HFFc6 (cell line): ENCODE measurements around the gene ZDHHC16. TPM values are rescaled to one million over a fixed set of nuclear protein-coding genes. Genes with fewer than 3 reads are reported as not detected.

Source experiments
- DNase-seq: peaks from one replicate; pipeline ENCODE4 v3.0.0-alpha.2; 2018
- H3K27ac Mint-ChIP-seq: 2 replicates; pipeline ENCODE4 v1.8.0; 2020; ENCODE audit warnings: mild to moderate bottlenecking, mixed read lengths
- H3K27me3 Mint-ChIP-seq: 2 replicates; pipeline ENCODE4 v1.8.0; 2021; ENCODE audit warnings: mild to moderate bottlenecking, moderate library complexity, mixed read lengths; ENCODE audit not compliant: insufficient read depth
- H3K36me3 Mint-ChIP-seq: 2 replicates; pipeline ENCODE4 v1.8.0; 2021; ENCODE audit warnings: low read depth, mixed read lengths
- H3K4me1 Mint-ChIP-seq: 2 replicates; pipeline ENCODE4 v1.8.0; 2020; ENCODE audit warnings: low read depth, mixed read lengths
- H3K4me3 Mint-ChIP-seq: 2 replicates; pipeline ENCODE4 v1.8.0; 2020; ENCODE audit warnings: mild to moderate bottlenecking, moderate library complexity, mixed read lengths
- H3K9me3 Mint-ChIP-seq: 2 replicates; pipeline ENCODE4 v1.8.0; 2020; ENCODE audit warnings: mild to moderate bottlenecking, mixed read lengths
- total RNA-seq, 6 experiments: library from RNA; stranded (reverse); fragmentation: NEBNext Ultra II Directional; extraction: Animal tissue kit (Norgen Biotek cat#: 25700); gene quantifications; 2 replicates in 1 of 6; 3 replicates in 5 of 6; pipeline ENCODE4 v1.2.3, GENCODE V29; 2021
- TF ChIP-seq, protein P1 (sequence below): fragments of 200-600 bp; sonication (generic); IDR thresholded peaks from 2 replicates; pipeline ENCODE4 v1.5.0; 2021; ENCODE audit warnings: antibody characterized with exemption, mild to moderate bottlenecking

The ZDHHC16 gene
- total RNA-seq, 6 experiments from 2014 or later = 60.7 to 64.9 (median 63.1) TPM

DNA sequence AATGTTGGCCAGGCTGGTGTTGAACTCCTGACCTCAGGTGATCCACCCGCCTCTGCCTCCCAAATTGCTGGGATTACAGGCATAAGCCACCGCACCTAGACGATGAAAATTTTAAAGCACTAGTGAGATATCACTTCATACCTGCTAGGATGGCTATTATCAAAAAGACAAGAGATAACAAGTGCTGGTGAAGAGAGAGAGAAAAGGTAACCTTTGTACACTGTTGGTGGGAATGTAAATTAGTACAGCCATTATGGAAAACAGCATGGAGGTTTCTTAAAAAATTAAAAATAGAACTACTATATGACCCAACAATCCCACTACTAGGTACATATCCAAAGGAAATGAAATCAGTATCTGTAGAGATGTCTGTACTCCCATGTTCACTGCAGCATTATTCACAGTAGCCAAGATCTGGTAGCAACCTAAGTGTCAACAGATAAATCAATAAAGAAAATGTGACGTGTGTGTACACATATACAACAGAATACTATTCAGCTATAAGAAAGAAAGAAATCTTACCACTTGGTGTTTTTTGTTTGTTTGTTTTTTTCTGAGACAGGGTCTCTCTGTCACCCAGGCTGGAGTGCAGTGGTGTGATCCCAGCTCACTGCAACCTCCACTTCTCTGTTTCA is 39.8 kb downstream of the ZDHHC16 start:
- DNase-seq = no peak
- Mint-ChIP-seq H3K4me1 (peaks cover 40% of the 10 kb centered on the region), H3K4me3 (no peak overlapping the region), H3K36me3 (peaks cover 12% of the 10 kb centered on the region), H3K9me3 (no peaks in the 10 kb centered on the region), H3K27ac (no peak overlapping the region; the same call in 1 of the 2 replicates), H3K27me3 (no peaks in the 10 kb centered on the region)
- TF ChIP-seq, protein P1, sequence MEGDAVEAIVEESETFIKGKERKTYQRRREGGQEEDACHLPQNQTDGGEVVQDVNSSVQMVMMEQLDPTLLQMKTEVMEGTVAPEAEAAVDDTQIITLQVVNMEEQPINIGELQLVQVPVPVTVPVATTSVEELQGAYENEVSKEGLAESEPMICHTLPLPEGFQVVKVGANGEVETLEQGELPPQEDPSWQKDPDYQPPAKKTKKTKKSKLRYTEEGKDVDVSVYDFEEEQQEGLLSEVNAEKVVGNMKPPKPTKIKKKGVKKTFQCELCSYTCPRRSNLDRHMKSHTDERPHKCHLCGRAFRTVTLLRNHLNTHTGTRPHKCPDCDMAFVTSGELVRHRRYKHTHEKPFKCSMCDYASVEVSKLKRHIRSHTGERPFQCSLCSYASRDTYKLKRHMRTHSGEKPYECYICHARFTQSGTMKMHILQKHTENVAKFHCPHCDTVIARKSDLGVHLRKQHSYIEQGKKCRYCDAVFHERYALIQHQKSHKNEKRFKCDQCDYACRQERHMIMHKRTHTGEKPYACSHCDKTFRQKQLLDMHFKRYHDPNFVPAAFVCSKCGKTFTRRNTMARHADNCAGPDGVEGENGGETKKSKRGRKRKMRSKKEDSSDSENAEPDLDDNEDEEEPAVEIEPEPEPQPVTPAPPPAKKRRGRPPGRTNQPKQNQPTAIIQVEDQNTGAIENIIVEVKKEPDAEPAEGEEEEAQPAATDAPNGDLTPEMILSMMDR = no peak

DNA sequence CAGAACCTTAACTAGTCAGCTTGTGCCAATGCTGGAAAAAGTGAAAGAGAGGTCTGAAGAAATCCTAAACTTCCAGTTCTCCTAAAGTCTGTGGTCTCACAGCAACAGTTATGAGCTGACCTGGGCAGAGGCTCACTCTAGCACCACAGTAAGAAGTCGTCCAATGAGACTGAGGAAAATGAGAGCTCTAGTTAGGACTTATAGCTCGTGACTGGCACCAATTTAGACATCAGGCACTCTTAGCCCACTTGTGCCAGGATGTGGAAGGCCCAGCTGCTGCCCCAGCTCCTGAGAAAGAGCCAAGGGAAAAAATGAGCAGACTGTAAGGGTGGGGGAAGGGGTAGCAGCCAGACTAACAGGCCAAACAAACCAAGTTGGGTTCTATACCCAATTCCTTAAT is 44.6 kb downstream of the ZDHHC16 start:
- H3K27me3 Mint-ChIP-seq = no peaks in the 10 kb centered on the region; the same call in 1 of the 2 replicates
- H3K4me3 Mint-ChIP-seq = no peak overlapping the region
- H3K4me1 Mint-ChIP-seq = peaks cover 41% of the 10 kb centered on the region
- TF ChIP-seq, protein P1 = no peak
- H3K9me3 Mint-ChIP-seq = no peaks in the 10 kb centered on the region
- peaks cover 4% of the 10 kb centered on the region for H3K36me3 Mint-ChIP-seq
- no peak for DNase-seq
- H3K27ac Mint-ChIP-seq = peak overlapping the region; percentile 25; the same call in 1 of the 2 replicates

- Mint-ChIP-seq H3K36me3 (no peaks in the 10 kb centered on the region), H3K27me3 (no peaks in the 10 kb centered on the region; the same call in 1 of the 2 replicates), H3K9me3 (no peaks in the 10 kb centered on the region), H3K27ac (peak overlapping the region; percentile 35; the same call in 1 of the 2 replicates), H3K4me3 (no peak overlapping the region), H3K4me1 (peaks cover 48% of the 10 kb centered on the region)
- TF ChIP-seq, protein P1 = no peak
- DNase-seq = no peak
These were observed 48.2 kb downstream of the ZDHHC16 start for GRCh38 chr10:97494151-97494550.

DNA sequence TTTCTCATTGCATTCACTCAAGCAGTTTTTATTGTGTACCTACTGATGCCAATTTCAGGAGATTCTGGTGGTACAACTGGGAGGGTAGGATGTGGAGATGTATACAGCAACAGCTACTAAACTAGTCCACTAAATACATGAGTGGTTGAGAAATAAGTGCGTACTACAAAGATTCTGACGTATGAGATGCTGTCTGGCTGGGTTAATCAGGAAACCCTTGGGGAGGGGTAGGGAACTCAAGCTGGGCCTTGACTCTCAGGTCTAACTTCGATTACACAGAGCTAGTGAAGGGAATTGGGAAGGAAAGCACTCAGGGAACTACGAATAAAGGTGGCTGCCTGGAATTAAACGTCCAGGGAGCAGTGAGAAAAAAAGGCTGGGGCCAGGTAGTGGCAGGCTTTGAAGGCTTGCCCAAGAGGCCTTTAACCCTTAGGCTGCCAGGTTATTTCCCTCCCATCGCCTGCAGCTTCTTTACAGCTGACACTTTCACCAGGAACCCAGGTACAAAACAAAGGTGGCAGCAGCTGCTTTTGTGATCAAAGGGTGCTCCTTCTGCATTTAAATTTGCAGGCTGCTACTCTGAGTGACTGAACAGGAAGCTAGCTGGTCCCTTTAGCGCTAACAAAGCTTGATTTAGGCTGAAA is 49.0 kb downstream of the ZDHHC16 start:
- Mint-ChIP-seq H3K4me1 (peaks cover 43% of the 10 kb centered on the region), H3K27me3 (no peaks in the 10 kb centered on the region; the same call in 1 of the 2 replicates), H3K4me3 (no peak overlapping the region), H3K9me3 (no peaks in the 10 kb centered on the region), H3K27ac (peak overlapping the region; percentile 34; the same call in 1 of the 2 replicates), H3K36me3 (no peaks in the 10 kb centered on the region)
- TF ChIP-seq, protein P1 = no peak
- no peak for DNase-seq

DNA sequence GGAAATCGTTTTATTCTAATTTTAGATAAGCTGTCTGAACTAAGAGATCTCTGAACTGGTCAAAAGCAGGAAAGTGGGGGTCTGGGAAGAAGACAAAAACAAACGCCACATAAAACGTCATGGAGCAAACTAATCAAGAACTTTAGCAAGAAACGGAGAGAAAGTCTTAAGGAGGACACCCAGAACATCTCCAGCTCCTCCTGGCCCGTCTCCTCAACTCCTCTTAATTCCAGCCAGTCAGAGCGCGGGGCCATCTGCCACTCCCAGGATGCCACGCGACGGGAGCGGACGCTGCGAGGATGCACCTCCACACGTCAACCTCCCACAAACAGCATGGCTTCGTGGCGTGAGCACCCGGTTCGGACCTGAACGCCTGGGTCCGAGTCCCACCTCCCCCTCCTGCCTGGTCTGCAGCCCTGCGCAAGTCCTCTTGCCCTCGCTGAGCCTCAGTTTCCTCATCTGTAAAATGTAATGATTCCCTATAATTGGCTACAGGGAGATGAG is 51.6 kb downstream of the ZDHHC16 start:
- Mint-ChIP-seq H3K27me3 (no peaks in the 10 kb centered on the region; the same call in none of the 2 replicates), H3K27ac (peak overlapping the region; percentile 81), H3K36me3 (no peaks in the 10 kb centered on the region; the same call in 1 of the 2 replicates), H3K4me3 (peak overlapping the region; percentile 93), H3K4me1 (peaks cover 57% of the 10 kb centered on the region), H3K9me3 (no peaks in the 10 kb centered on the region)
- TF ChIP-seq, protein P1 = no peak
- DNase-seq = peak; percentile 87
